Measurements from ENCODE around the gene ELK1.

ELK1 gene

GRCh38 chrX:47649271-47649670, 1.1 kb downstream of the ELK1 start:
- H3K4me1 ChIP-seq (ENCODE audit: insufficient read depth, low read length, severe bottlenecking) = peaks cover 23% of the 10 kb centered on the region
- H3K27ac ChIP-seq (ENCODE audit: low read depth, low read length, poor library complexity, severe bottlenecking) = peak overlapping the region; percentile 21
- no peaks in the 10 kb centered on the region for H3F3A ChIP-seq (ENCODE audit: insufficient read depth, low read length)
- peak overlapping the region; percentile 86 for H3K9ac ChIP-seq (ENCODE audit: low read length)
- TF ChIP-seq CTCF (IDR thresholded peaks at IDR 0.05; ENCODE audit: low read length) = no peak
- no peak for TF ChIP-seq EZH2 (IDR thresholded peaks at IDR 0.05; ENCODE audit: borderline replicate concordance, low read length)
- H3K4me3 ChIP-seq (ENCODE audit: low read depth, low read length, poor library complexity, severe bottlenecking) = peak overlapping the region; percentile 94
- H3K4me2 ChIP-seq (ENCODE audit: low read length) = peak overlapping the region; percentile 82
- H3K9me3 ChIP-seq (ENCODE audit: low read length) = no peaks in the 10 kb centered on the region
- no peaks in the 10 kb centered on the region for H3K79me2 ChIP-seq (ENCODE audit: insufficient read depth, low read length)
- H2AFZ ChIP-seq (ENCODE audit: low read length) = no peak overlapping the region
- no peaks in the 10 kb centered on the region for H4K20me1 ChIP-seq (ENCODE audit: insufficient read depth, low read length)
- H3K27me3 ChIP-seq (ENCODE audit: insufficient read depth, low read length) = no peaks in the 10 kb centered on the region
- no peaks in the 10 kb centered on the region for H3K9me2 ChIP-seq (ENCODE audit: low read depth, low read length)
- peaks cover 23% of the 10 kb centered on the region for H3K36me3 ChIP-seq (ENCODE audit: insufficient read depth, low read length)

GRCh38 chrX:47648376-47648775, 2.0 kb downstream of the ELK1 start:
- H4K20me1 ChIP-seq (ENCODE audit: insufficient read depth, low read length) = no peaks in the 10 kb centered on the region
- no peak overlapping the region for H3K9ac ChIP-seq (ENCODE audit: low read length)
- H3K4me1 ChIP-seq (ENCODE audit: insufficient read depth, low read length, severe bottlenecking) = peaks cover 23% of the 10 kb centered on the region
- H3K36me3 ChIP-seq (ENCODE audit: insufficient read depth, low read length) = peaks cover 21% of the 10 kb centered on the region
- H3K9me3 ChIP-seq (ENCODE audit: low read length) = no peaks in the 10 kb centered on the region
- H3F3A ChIP-seq (ENCODE audit: insufficient read depth, low read length) = no peaks in the 10 kb centered on the region
- H2AFZ ChIP-seq (ENCODE audit: low read length) = no peak overlapping the region
- H3K4me3 ChIP-seq (ENCODE audit: low read depth, low read length, poor library complexity, severe bottlenecking) = no peak overlapping the region
- H3K27ac ChIP-seq (ENCODE audit: low read depth, low read length, poor library complexity, severe bottlenecking) = no peak overlapping the region
- H3K4me2 ChIP-seq (ENCODE audit: low read length) = peak overlapping the region; percentile 82; the same call in 1 of the 2 replicates
- TF ChIP-seq CTCF (IDR thresholded peaks at IDR 0.05; ENCODE audit: low read length) = no peak
- TF ChIP-seq EZH2 (IDR thresholded peaks at IDR 0.05; ENCODE audit: borderline replicate concordance, low read length) = no peak
- H3K9me2 ChIP-seq (ENCODE audit: low read depth, low read length) = no peaks in the 10 kb centered on the region
- H3K79me2 ChIP-seq (ENCODE audit: insufficient read depth, low read length) = no peaks in the 10 kb centered on the region
- no peaks in the 10 kb centered on the region for H3K27me3 ChIP-seq (ENCODE audit: insufficient read depth, low read length)

GRCh38 chrX:47646636-47647035, 3.7 kb downstream of the ELK1 start:
- Histone ChIP-seq H3K9me3 (ENCODE audit: low read length) (no peaks in the 10 kb centered on the region), H3K4me3 (ENCODE audit: low read depth, low read length, poor library complexity, severe bottlenecking) (no peak overlapping the region), H3K36me3 (ENCODE audit: insufficient read depth, low read length) (peaks cover 26% of the 10 kb centered on the region), H3K4me1 (ENCODE audit: insufficient read depth, low read length, severe bottlenecking) (peaks cover 22% of the 10 kb centered on the region), H3K4me2 (ENCODE audit: low read length) (no peak overlapping the region), H3K27ac (ENCODE audit: low read depth, low read length, poor library complexity, severe bottlenecking) (no peak overlapping the region), H2AFZ (ENCODE audit: low read length) (no peak overlapping the region), H3F3A (ENCODE audit: insufficient read depth, low read length) (no peaks in the 10 kb centered on the region), H3K9ac (ENCODE audit: low read length) (no peak overlapping the region), H3K9me2 (ENCODE audit: low read depth, low read length) (no peaks in the 10 kb centered on the region), H3K79me2 (ENCODE audit: insufficient read depth, low read length) (no peaks in the 10 kb centered on the region), H3K27me3 (ENCODE audit: insufficient read depth, low read length) (no peaks in the 10 kb centered on the region), H4K20me1 (ENCODE audit: insufficient read depth, low read length) (no peaks in the 10 kb centered on the region)
- no peak for TF ChIP-seq CTCF (IDR thresholded peaks at IDR 0.05; ENCODE audit: low read length)
- TF ChIP-seq EZH2 (IDR thresholded peaks at IDR 0.05; ENCODE audit: borderline replicate concordance, low read length) = no peak

All from OCI-LY1 (cell line).